Endodermal cell (in vitro differentiated cells): ENCODE data around the gene NDUFA8. TPM values are rescaled to one million over a fixed set of nuclear protein-coding genes. Genes with fewer than 3 reads are reported as not detected.

Experiments
- DNase-seq: peaks from one replicate; pipeline ENCODE4 v3.0.0-alpha.2; 2017
- H3K27ac ChIP-seq: 2 replicates; pipeline ENCODE4 v1.5.1; 2013; ENCODE audit warnings: mild to moderate bottlenecking, low read depth, low read length, moderate library complexity
- H3K27me3 ChIP-seq: 2 replicates; pipeline ENCODE4 v1.6.1; 2013; ENCODE audit warnings: mild to moderate bottlenecking, low read length, moderate library complexity; ENCODE audit not compliant: insufficient read depth, control insufficient read depth, poor library complexity, severe bottlenecking
- H3K36me3 ChIP-seq: 2 replicates; pipeline ENCODE4 v1.7.0; 2013; ENCODE audit warnings: mild to moderate bottlenecking, low read length, moderate library complexity; ENCODE audit not compliant: control insufficient read depth, insufficient read depth
- H3K4me1 ChIP-seq: one replicate; pipeline ENCODE4 v1.7.0; 2013; ENCODE audit warnings: low read length; ENCODE audit not compliant: control insufficient read depth, insufficient read depth
- H3K4me3 ChIP-seq: 2 replicates; pipeline ENCODE4 v1.5.1; 2013; ENCODE audit warnings: mild to moderate bottlenecking, low read length, moderate library complexity
- H3K9ac ChIP-seq: 2 replicates; pipeline ENCODE4 v1.6.1; 2013; ENCODE audit warnings: mild to moderate bottlenecking, low read length, moderate library complexity; ENCODE audit not compliant: poor library complexity, severe bottlenecking; ENCODE audit errors: extremely low read depth
- H3K9me3 ChIP-seq: 2 replicates; pipeline ENCODE4 v1.6.1; 2013; ENCODE audit warnings: mild to moderate bottlenecking, low read length, moderate library complexity; ENCODE audit not compliant: control insufficient read depth
- H3K27ac Mint-ChIP-seq: 2 replicates; pipeline ENCODE4 v1.8.0; 2020; ENCODE audit warnings: mixed read lengths
- H3K27me3 Mint-ChIP-seq: 2 replicates; pipeline ENCODE4 v1.8.0; 2021; ENCODE audit warnings: mild to moderate bottlenecking, mixed read lengths; ENCODE audit not compliant: insufficient read depth
- H3K36me3 Mint-ChIP-seq: 2 replicates; pipeline ENCODE4 v1.8.0; 2020; ENCODE audit warnings: low read depth, mixed read lengths
- H3K4me1 Mint-ChIP-seq: 2 replicates; pipeline ENCODE4 v1.8.0; 2020; ENCODE audit warnings: mixed read lengths
- H3K4me3 Mint-ChIP-seq: 2 replicates; pipeline ENCODE4 v1.8.0; 2020; ENCODE audit warnings: mild to moderate bottlenecking, moderate library complexity, mixed read lengths
- H3K9me3 Mint-ChIP-seq: 2 replicates; pipeline ENCODE4 v1.8.0; 2020; ENCODE audit warnings: mild to moderate bottlenecking, mixed read lengths
- WGBS, 2 experiments: methylation state at CpG; one replicate each; pipeline versions ENCODE4 v1.1.5 to v1.1.7; 2013; ENCODE audit warnings: missing lambda C conversion rate in 2 of 2, mixed read lengths in 1 of 2; ENCODE audit not compliant: insufficient coverage in 1 of 2, insufficient read length in 1 of 2; 5-methylcytosine and 5-hydroxymethylcytosine counted together
- total RNA-seq, 2 donors: library from RNA; stranded (reverse); fragmentation: NEBNext Ultra II Directional in 1 of 2; extraction: Animal tissue kit (Norgen Biotek cat#: 25700) in 1 of 2; gene quantifications; 2 replicates in 1 of 2; 3 replicates in 1 of 2; pipeline ENCODE4 v1.2.1, GENCODE V29; 2021
- TF ChIP-seq, protein P1 (sequence below): fragments of 200-600 bp; sonication (generic); conservative IDR thresholded peaks from 2 replicates; pipeline ENCODE4 v1.5.0; 2021; ENCODE audit warnings: antibody characterized with exemption, mild to moderate bottlenecking

The NDUFA8 gene
- total RNA-seq, 2 donors from 2014 or later = 65.8 to 67.8 TPM

- no peak overlapping the region for H3K4me3 ChIP-seq
- H3K27ac ChIP-seq = no peak overlapping the region
- no peak overlapping the region for H3K9ac ChIP-seq
- WGBS, 2 experiments = 89% methylated on average over 4 to 6 of the region's 6 CpGs
- no peak overlapping the region for H3K4me3 Mint-ChIP-seq
- no peaks in the 10 kb centered on the region for H3K9me3 ChIP-seq
- no peaks in the 10 kb centered on the region for H3K36me3 Mint-ChIP-seq
- DNase-seq = no peak
- peaks cover 8% of the 10 kb centered on the region for H3K27me3 ChIP-seq
- H3K9me3 Mint-ChIP-seq = no peaks in the 10 kb centered on the region
- TF ChIP-seq, protein P1, sequence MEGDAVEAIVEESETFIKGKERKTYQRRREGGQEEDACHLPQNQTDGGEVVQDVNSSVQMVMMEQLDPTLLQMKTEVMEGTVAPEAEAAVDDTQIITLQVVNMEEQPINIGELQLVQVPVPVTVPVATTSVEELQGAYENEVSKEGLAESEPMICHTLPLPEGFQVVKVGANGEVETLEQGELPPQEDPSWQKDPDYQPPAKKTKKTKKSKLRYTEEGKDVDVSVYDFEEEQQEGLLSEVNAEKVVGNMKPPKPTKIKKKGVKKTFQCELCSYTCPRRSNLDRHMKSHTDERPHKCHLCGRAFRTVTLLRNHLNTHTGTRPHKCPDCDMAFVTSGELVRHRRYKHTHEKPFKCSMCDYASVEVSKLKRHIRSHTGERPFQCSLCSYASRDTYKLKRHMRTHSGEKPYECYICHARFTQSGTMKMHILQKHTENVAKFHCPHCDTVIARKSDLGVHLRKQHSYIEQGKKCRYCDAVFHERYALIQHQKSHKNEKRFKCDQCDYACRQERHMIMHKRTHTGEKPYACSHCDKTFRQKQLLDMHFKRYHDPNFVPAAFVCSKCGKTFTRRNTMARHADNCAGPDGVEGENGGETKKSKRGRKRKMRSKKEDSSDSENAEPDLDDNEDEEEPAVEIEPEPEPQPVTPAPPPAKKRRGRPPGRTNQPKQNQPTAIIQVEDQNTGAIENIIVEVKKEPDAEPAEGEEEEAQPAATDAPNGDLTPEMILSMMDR = no peak
- H3K27ac Mint-ChIP-seq = no peak overlapping the region
- peaks cover 16% of the 10 kb centered on the region for H3K4me1 Mint-ChIP-seq
- H3K4me1 ChIP-seq = peaks cover 6% of the 10 kb centered on the region
- H3K27me3 Mint-ChIP-seq = peaks cover 14% of the 10 kb centered on the region
- H3K36me3 ChIP-seq = no peaks in the 10 kb centered on the region
Observed at GRCh38 chr9:122112238-122112637, 47.3 kb downstream of the NDUFA8 start.

DNA sequence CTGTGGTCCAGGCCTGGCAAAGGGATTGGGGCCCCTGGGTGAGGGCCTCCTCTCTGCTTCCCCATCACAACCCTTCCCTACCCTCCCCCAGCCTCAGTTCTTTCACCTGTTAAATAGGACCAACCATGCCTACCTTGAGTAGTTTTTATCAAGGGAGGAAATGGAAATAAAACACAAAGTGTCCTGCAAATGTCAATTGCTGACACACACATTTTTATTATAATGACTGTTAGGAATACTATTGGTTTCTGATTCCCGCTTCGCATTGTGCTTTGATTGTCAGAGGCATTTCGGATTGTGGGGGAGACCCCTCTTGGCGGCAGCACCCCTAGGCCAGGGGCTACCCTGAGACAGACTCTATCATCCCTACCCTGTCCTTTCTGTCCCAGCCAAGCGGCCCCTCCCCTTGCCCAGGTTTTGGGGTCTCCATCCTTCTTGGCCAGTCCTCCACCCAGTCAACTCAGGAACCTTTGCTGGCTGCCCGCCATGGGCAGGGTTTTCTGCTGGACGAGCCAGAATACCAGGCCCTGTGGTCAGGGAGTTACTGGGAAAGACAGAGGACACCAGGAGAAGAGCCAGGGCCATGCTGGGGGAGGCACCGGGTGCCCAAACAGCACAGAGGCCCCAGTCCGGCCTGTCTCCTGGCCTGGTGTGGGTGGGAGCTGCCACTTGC lies 48.0 kb downstream of the NDUFA8 start:
- H3K4me3 Mint-ChIP-seq = no peak overlapping the region
- no peak for DNase-seq

DNA sequence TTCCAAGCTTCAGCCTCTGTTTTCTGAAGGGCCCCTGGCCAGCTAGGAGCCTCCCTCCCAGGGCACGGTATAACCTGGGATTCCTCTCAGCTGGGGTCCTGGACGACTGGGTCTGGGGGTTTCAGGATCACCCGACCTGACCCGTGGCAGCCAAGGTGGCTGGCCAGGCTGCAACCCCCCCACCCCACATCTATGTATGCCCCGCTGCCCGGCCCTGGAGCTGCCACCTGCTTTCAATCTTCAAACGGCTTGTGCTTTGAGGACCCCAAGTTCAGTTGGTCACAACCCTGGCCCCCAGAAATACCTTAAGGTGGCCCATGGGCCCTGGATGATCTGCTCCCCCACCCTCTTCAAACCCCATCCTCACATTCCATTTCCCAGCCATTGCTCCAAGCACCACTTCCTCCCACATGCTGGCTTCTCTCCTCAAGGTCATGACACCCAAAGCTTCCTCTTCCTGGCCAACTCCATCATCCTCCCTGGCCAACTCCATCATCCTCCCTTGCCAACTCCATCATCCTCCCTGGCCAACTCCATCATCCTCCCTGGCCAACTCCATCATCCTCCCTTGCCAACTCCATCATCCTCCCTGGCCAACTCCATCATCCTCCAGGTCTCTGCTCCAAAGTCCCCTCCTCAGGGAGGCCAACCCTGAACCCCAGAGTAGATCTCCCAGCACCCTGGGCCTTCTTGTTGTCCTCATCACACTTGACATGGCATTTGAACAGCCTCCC lies 49.3 kb downstream of the NDUFA8 start:
- Mint-ChIP-seq H3K27ac (no peak overlapping the region), H3K27me3 (peaks cover 17% of the 10 kb centered on the region), H3K36me3 (no peaks in the 10 kb centered on the region), H3K4me1 (peaks cover 9% of the 10 kb centered on the region), H3K9me3 (no peaks in the 10 kb centered on the region), H3K4me3 (no peak overlapping the region)
- H3K9me3 ChIP-seq = no peaks in the 10 kb centered on the region
- 88% methylated on average over 7 of the region's 7 CpGs; no CpG with 5 or more reads in 1 of the 2 experiments for WGBS, 2 experiments
- peaks cover 6% of the 10 kb centered on the region for H3K4me1 ChIP-seq
- no peaks in the 10 kb centered on the region for H3K36me3 ChIP-seq
- no peak for DNase-seq
- TF ChIP-seq, protein P1 = no peak
- no peak overlapping the region for H3K9ac ChIP-seq
- H3K27ac ChIP-seq = no peak overlapping the region
- H3K27me3 ChIP-seq = peaks cover 11% of the 10 kb centered on the region
- no peak overlapping the region for H3K4me3 ChIP-seq

More for the DNA sequence above, 48.0 kb downstream of the NDUFA8 start:
- no peak overlapping the region for H3K27ac Mint-ChIP-seq
- TF ChIP-seq, protein P1 = no peak
- Histone ChIP-seq H3K27ac (no peak overlapping the region), H3K9ac (no peak overlapping the region), H3K4me3 (no peak overlapping the region), H3K27me3 (peaks cover 11% of the 10 kb centered on the region), H3K9me3 (no peaks in the 10 kb centered on the region), H3K4me1 (peaks cover 6% of the 10 kb centered on the region), H3K36me3 (no peaks in the 10 kb centered on the region)
- 92 to 100% methylated on average over 2 to 9 of the region's 9 CpGs for WGBS, 2 experiments
- H3K36me3 Mint-ChIP-seq = no peaks in the 10 kb centered on the region
- no peaks in the 10 kb centered on the region for H3K9me3 Mint-ChIP-seq
- peaks cover 16% of the 10 kb centered on the region for H3K4me1 Mint-ChIP-seq
- peaks cover 16% of the 10 kb centered on the region for H3K27me3 Mint-ChIP-seq
